Measurements from ENCODE around the gene PTPRG. TPM values are rescaled to one million over a fixed set of nuclear protein-coding genes. Genes with fewer than 3 reads are reported as not detected.

Gene PTPRG
- total and polyA plus RNA-seq, 2 of the 13 experiments (the other 11 are each of a cell fraction or from before 2014, with no cell fraction given) = 8.0 to 25.3 TPM

DNA sequence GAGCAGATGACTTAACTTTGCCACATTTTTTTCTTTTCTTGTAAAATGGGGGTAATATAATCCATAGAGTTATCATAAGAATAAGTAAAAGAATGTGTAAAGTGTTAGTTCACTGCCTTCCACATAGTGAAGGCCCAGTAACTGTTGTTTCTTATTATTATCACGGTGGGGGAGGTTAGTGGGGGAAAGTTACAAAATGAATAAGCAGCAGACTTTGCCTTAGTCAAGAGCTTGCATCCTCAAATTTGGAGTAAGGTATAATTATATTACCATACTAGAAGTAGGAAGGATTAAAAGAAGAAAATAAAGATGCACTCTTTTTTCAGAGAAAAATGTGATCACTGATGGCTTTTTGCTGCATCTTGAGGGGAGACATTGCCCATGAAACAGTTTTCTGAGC lies 247.6 kb downstream of the PTPRG start (continued):
- TF ChIP-seq, protein P1, sequence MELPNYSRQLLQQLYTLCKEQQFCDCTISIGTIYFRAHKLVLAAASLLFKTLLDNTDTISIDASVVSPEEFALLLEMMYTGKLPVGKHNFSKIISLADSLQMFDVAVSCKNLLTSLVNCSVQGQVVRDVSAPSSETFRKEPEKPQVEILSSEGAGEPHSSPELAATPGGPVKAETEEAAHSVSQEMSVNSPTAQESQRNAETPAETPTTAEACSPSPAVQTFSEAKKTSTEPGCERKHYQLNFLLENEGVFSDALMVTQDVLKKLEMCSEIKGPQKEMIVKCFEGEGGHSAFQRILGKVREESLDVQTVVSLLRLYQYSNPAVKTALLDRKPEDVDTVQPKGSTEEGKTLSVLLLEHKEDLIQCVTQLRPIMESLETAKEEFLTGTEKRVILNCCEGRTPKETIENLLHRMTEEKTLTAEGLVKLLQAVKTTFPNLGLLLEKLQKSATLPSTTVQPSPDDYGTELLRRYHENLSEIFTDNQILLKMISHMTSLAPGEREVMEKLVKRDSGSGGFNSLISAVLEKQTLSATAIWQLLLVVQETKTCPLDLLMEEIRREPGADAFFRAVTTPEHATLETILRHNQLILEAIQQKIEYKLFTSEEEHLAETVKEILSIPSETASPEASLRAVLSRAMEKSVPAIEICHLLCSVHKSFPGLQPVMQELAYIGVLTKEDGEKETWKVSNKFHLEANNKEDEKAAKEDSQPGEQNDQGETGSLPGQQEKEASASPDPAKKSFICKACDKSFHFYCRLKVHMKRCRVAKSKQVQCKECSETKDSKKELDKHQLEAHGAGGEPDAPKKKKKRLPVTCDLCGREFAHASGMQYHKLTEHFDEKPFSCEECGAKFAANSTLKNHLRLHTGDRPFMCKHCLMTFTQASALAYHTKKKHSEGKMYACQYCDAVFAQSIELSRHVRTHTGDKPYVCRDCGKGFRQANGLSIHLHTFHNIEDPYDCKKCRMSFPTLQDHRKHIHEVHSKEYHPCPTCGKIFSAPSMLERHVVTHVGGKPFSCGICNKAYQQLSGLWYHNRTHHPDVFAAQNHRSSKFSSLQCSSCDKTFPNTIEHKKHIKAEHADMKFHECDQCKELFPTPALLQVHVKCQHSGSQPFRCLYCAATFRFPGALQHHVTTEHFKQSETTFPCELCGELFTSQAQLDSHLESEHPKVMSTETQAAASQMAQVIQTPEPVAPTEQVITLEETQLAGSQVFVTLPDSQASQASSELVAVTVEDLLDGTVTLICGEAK (IDR thresholded peaks at IDR 0.05) = no peak
- TF ChIP-seq, protein P1 (CRISPR knock-in tag; IDR thresholded peaks at IDR 0.05) = no peak
- TF ChIP-seq CENPX (CRISPR knock-in tag; IDR thresholded peaks at IDR 0.05) (no peak), CREM (IDR thresholded peaks at IDR 0.05) (no peak), CREM (CRISPR knock-in tag; IDR thresholded peaks at IDR 0.05) (no peak)

GRCh38 chr3:61809879-61810278 lies 248.5 kb downstream of the PTPRG start:
- ChIA-PET POLR2A (no interaction called here), CTCF (ENCODE audit: low intra/inter-chr PET ratio, low total read pairs) (no interaction called here)
- no peak for DNase-seq (ENCODE audit: low spot score)
- Histone ChIP-seq H3K36me3 (replicated peaks in 1 of 2; ENCODE audit: control insufficient read depth in 1 of 2, insufficient read depth in 2 of 2, low read length in 2 of 2) (no peaks in the 10 kb centered on the region), H3K79me2 (ENCODE audit: insufficient read depth, low read length) (no peaks in the 10 kb centered on the region), H3K9ac (ENCODE audit: insufficient read depth, low read depth, low read length) (no peak overlapping the region), H3K27ac (ENCODE audit: extremely low read length, insufficient read depth, low read length) (no peak overlapping the region), H3K4me3 (replicated peaks in 1 of 3; ENCODE audit: insufficient read depth in 1 of 3, low read depth in 2 of 3, low read length in 3 of 3) (no peak overlapping the region), H3K4me2 (ENCODE audit: low read depth, low read length) (no peak overlapping the region), H3K27me3 (ENCODE audit: control insufficient read depth in 1 of 2, insufficient read depth in 2 of 2, low read length in 2 of 2) (no peaks in the 10 kb centered on the region), H2AFZ (ENCODE audit: low read length) (no peak overlapping the region), H4K20me1 (ENCODE audit: insufficient read depth, low read length) (no peaks in the 10 kb centered on the region), H3K4me1 (ENCODE audit: insufficient read depth, low read length) (peaks cover 40% of the 10 kb centered on the region), H3K9me3 (ENCODE audit: low read length) (no peaks in the 10 kb centered on the region)
- no TSS peak for BruUV-seq (replicated peaks)
- 78% methylated on average over 1 of the region's 1 CpG for WGBS (ENCODE audit: low lambda C conversion rate)
- intact Hi-C loops (cut with micrococcal nuclease; ENCODE audit: unreplicated experiment) = no loop called here
- peak; percentile 42; the same call in 2 of the 3 replicates for ATAC-seq
- FAIRE-seq = no peak
- in situ Hi-C loops (cut with HindIII; ENCODE audit: extremely low pct_ligation_motif_present, low pct_unique_long_range_greater_than_20kb) = no loop called here
- no peak for TF ChIP-seq RFX5 (IDR thresholded peaks at IDR 0.05; ENCODE audit: low read depth, low read length)
- no peak for TF ChIP-seq ZNF746 (CRISPR knock-in tag; IDR thresholded peaks at IDR 0.05)
- TF ChIP-seq REPIN1 (CRISPR knock-in tag; IDR thresholded peaks at IDR 0.05; ENCODE audit: borderline replicate concordance, low read depth) = no peak
- TF ChIP-seq, protein P2, sequence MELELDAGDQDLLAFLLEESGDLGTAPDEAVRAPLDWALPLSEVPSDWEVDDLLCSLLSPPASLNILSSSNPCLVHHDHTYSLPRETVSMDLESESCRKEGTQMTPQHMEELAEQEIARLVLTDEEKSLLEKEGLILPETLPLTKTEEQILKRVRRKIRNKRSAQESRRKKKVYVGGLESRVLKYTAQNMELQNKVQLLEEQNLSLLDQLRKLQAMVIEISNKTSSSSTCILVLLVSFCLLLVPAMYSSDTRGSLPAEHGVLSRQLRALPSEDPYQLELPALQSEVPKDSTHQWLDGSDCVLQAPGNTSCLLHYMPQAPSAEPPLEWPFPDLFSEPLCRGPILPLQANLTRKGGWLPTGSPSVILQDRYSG (CRISPR knock-in tag; IDR thresholded peaks at IDR 0.05) = no peak
- TF ChIP-seq DNMT3B (CRISPR knock-in tag; conservative IDR thresholded peaks at IDR 0.05) = no peak
- no peak for TF ChIP-seq ZNF468 (CRISPR knock-in tag; IDR thresholded peaks at IDR 0.05)
- no peak for TF ChIP-seq ZFP41 (CRISPR knock-in tag; IDR thresholded peaks at IDR 0.05; ENCODE audit: borderline replicate concordance)

Measured in HepG2 (cell line).